ENCODE results near the gene P4HA2.

Gene P4HA2

GRCh38 chr5:132193165-132193694 lies 34.4 kb downstream of the P4HA2 start:
- Histone ChIP-seq H3K4me2 (ENCODE audit: low read depth, low read length, poor library complexity, severe bottlenecking) (no peak overlapping the region), H2AFZ (ENCODE audit: low read length) (no peak overlapping the region), H3K4me1 (ENCODE audit: insufficient read depth, low read length, poor library complexity, severe bottlenecking) (no peaks in the 10 kb centered on the region), H3K9me2 (replicated peaks; ENCODE audit: low read depth, low read length) (no peaks in the 10 kb centered on the region), H3K79me2 (ENCODE audit: insufficient read depth, low read length) (no peaks in the 10 kb centered on the region), H3K27me3 (ENCODE audit: insufficient read depth, low read length, poor library complexity, severe bottlenecking) (no peaks in the 10 kb centered on the region), H3K9me3 (ENCODE audit: insufficient read depth, low read depth, low read length) (no peaks in the 10 kb centered on the region), H3F3A (ENCODE audit: low read depth) (no peaks in the 10 kb centered on the region), H4K20me1 (ENCODE audit: insufficient read depth, low read length, poor library complexity, severe bottlenecking) (no peaks in the 10 kb centered on the region), H3K36me3 (ENCODE audit: insufficient read depth, low read length) (no peaks in the 10 kb centered on the region), H3K9ac (ENCODE audit: low read depth, low read length, poor library complexity, severe bottlenecking) (no peak overlapping the region), H3K4me3 (ENCODE audit: low read length, poor library complexity, severe bottlenecking) (no peak overlapping the region)
- TF ChIP-seq CTCF (conservative IDR thresholded peaks at IDR 0.05; ENCODE audit: low read length) (no peak), EZH2phosphoT487 (IDR thresholded peaks at IDR 0.05; ENCODE audit: borderline replicate concordance) (no peak)

GRCh38 chr5:132190161-132190817 lies 37.4 kb downstream of the P4HA2 start:
- Histone ChIP-seq H3K36me3 (ENCODE audit: insufficient read depth, low read length) (no peaks in the 10 kb centered on the region), H3F3A (ENCODE audit: low read depth) (no peaks in the 10 kb centered on the region), H3K9ac (ENCODE audit: low read depth, low read length, poor library complexity, severe bottlenecking) (no peak overlapping the region), H3K9me2 (replicated peaks; ENCODE audit: low read depth, low read length) (no peaks in the 10 kb centered on the region), H3K4me2 (ENCODE audit: low read depth, low read length, poor library complexity, severe bottlenecking) (no peak overlapping the region), H3K79me2 (ENCODE audit: insufficient read depth, low read length) (no peaks in the 10 kb centered on the region), H3K27me3 (ENCODE audit: insufficient read depth, low read length, poor library complexity, severe bottlenecking) (no peaks in the 10 kb centered on the region), H2AFZ (ENCODE audit: low read length) (peak overlapping the region; percentile 51; the same call in 1 of the 2 replicates), H3K4me1 (ENCODE audit: insufficient read depth, low read length, poor library complexity, severe bottlenecking) (no peaks in the 10 kb centered on the region), H4K20me1 (ENCODE audit: insufficient read depth, low read length, poor library complexity, severe bottlenecking) (no peaks in the 10 kb centered on the region), H3K9me3 (ENCODE audit: insufficient read depth, low read depth, low read length) (no peaks in the 10 kb centered on the region), H3K4me3 (ENCODE audit: low read length, poor library complexity, severe bottlenecking) (no peak overlapping the region)
- TF ChIP-seq CTCF (conservative IDR thresholded peaks at IDR 0.05; ENCODE audit: low read length) (peak; percentile 60), EZH2phosphoT487 (IDR thresholded peaks at IDR 0.05; ENCODE audit: borderline replicate concordance) (no peak)

- H3K79me2 ChIP-seq (ENCODE audit: insufficient read depth, low read length) = no peaks in the 10 kb centered on the region
- H4K20me1 ChIP-seq (ENCODE audit: insufficient read depth, low read length, poor library complexity, severe bottlenecking) = no peaks in the 10 kb centered on the region
- H2AFZ ChIP-seq (ENCODE audit: low read length) = no peak overlapping the region
- no peaks in the 10 kb centered on the region for H3K9me2 ChIP-seq (replicated peaks; ENCODE audit: low read depth, low read length)
- H3F3A ChIP-seq (ENCODE audit: low read depth) = no peaks in the 10 kb centered on the region
- no peaks in the 10 kb centered on the region for H3K36me3 ChIP-seq (ENCODE audit: insufficient read depth, low read length)
- no peak overlapping the region for H3K9ac ChIP-seq (ENCODE audit: low read depth, low read length, poor library complexity, severe bottlenecking)
- H3K9me3 ChIP-seq (ENCODE audit: insufficient read depth, low read depth, low read length) = no peaks in the 10 kb centered on the region
- peaks cover 4% of the 10 kb centered on the region for H3K4me1 ChIP-seq (ENCODE audit: insufficient read depth, low read length, poor library complexity, severe bottlenecking)
- no peaks in the 10 kb centered on the region for H3K27me3 ChIP-seq (ENCODE audit: insufficient read depth, low read length, poor library complexity, severe bottlenecking)
- H3K4me3 ChIP-seq (ENCODE audit: low read length, poor library complexity, severe bottlenecking) = no peak overlapping the region
- H3K4me2 ChIP-seq (ENCODE audit: low read depth, low read length, poor library complexity, severe bottlenecking) = no peak overlapping the region
- TF ChIP-seq CTCF (conservative IDR thresholded peaks at IDR 0.05; ENCODE audit: low read length) (no peak), EZH2phosphoT487 (IDR thresholded peaks at IDR 0.05; ENCODE audit: borderline replicate concordance) (no peak)
Measured at GRCh38 chr5:132184588-132184987, 43.1 kb downstream of the P4HA2 start.
